ENCODE measurements around the gene KMT2A. TPM values are rescaled to one million over a fixed set of nuclear protein-coding genes. Genes with fewer than 3 reads are reported as not detected.
A peak's percentile ranks its signal among the peaks of the same experiment; 100 is the strongest.

KMT2A gene
- total RNA-seq, 1 experiment from 2014 or later = 19.1 TPM

- no peak for DNase-seq (ENCODE audit: low read depth)
These were observed 96.8 kb downstream of the KMT2A start for GRCh38 chr11:118532852-118533768.

GRCh38 chr11:118533769-118534729 is 97.8 kb downstream of the KMT2A start:
- DNase-seq (ENCODE audit: low read depth) = no peak

- no peak for DNase-seq (ENCODE audit: low read depth)
These were observed 99.0 kb downstream of the KMT2A start for GRCh38 chr11:118535261-118535660.

- DNase-seq (ENCODE audit: low read depth) = no peak
These were observed 100.4 kb downstream of the KMT2A start for GRCh38 chr11:118536726-118537125.

GRCh38 chr11:118537409-118537980 is 101.2 kb downstream of the KMT2A start:
- DNase-seq (ENCODE audit: low read depth) = no peak

- DNase-seq (ENCODE audit: low read depth) = no peak
These were observed 107.8 kb downstream of the KMT2A start for GRCh38 chr11:118544010-118544646.

GRCh38 chr11:118544647-118545010 is 108.3 kb downstream of the KMT2A start:
- no peak for DNase-seq (ENCODE audit: low read depth)

GRCh38 chr11:118545533-118545932 is 109.2 kb downstream of the KMT2A start:
- DNase-seq (ENCODE audit: low read depth) = no peak

- DNase-seq (ENCODE audit: low read depth) = no peak
These were observed 110.8 kb downstream of the KMT2A start for GRCh38 chr11:118547132-118547531.

- DNase-seq (ENCODE audit: low read depth) = no peak
These were observed 116.0 kb downstream of the KMT2A start for GRCh38 chr11:118552341-118552740.

- DNase-seq (ENCODE audit: low read depth) = no peak
These were observed 124.5 kb downstream of the KMT2A start for GRCh38 chr11:118560806-118561205.

- no peak for DNase-seq (ENCODE audit: low read depth)
These were observed 128.8 kb downstream of the KMT2A start for GRCh38 chr11:118565051-118565450.

GRCh38 chr11:118569670-118570069 is 133.4 kb downstream of the KMT2A start:
- no peak for DNase-seq (ENCODE audit: low read depth)

- DNase-seq (ENCODE audit: low read depth) = no peak
These were observed 134.5 kb downstream of the KMT2A start for GRCh38 chr11:118570787-118571186.

- peak; percentile 7 for DNase-seq (ENCODE audit: low read depth)
These were observed 135.4 kb downstream of the KMT2A start for GRCh38 chr11:118571701-118572060.

- DNase-seq (ENCODE audit: low read depth) = peak; percentile 80
These were observed 136.0 kb downstream of the KMT2A start, which contains the start of gene ARCN1 for GRCh38 chr11:118572061-118572980. TSS of gene ARCN1 (plus strand) at chr11:118572409. CDS start at chr11:118572548, 139 bp downstream.

GRCh38 chr11:118572981-118573550 is 136.8 kb downstream of the KMT2A start:
- DNase-seq (ENCODE audit: low read depth) = peak; percentile 39

GRCh38 chr11:118574636-118575035 is 138.3 kb downstream of the KMT2A start:
- DNase-seq (ENCODE audit: low read depth) = no peak

Measured in Daoy (cell line).